DMS53 (cell line): ENCODE data around the gene AP3D1.
"Not testable (repeated sequence)": the region's sequence is repeated elsewhere in the genome, so short reads cannot be mapped to it uniquely, and the experiment has no call there.

Source experiments
- DNase-seq: peaks from one replicate; lab custom pipeline; 2025; lab: John Stamatoyannopoulos, UW

Gene AP3D1

GRCh38 chr19:2110822-2111221, 40.5 kb downstream of the AP3D1 start:
- no peak for DNase-seq

GRCh38 chr19:2109046-2109864, 42.1 kb downstream of the AP3D1 start:
- DNase-seq: no peak

DNA sequence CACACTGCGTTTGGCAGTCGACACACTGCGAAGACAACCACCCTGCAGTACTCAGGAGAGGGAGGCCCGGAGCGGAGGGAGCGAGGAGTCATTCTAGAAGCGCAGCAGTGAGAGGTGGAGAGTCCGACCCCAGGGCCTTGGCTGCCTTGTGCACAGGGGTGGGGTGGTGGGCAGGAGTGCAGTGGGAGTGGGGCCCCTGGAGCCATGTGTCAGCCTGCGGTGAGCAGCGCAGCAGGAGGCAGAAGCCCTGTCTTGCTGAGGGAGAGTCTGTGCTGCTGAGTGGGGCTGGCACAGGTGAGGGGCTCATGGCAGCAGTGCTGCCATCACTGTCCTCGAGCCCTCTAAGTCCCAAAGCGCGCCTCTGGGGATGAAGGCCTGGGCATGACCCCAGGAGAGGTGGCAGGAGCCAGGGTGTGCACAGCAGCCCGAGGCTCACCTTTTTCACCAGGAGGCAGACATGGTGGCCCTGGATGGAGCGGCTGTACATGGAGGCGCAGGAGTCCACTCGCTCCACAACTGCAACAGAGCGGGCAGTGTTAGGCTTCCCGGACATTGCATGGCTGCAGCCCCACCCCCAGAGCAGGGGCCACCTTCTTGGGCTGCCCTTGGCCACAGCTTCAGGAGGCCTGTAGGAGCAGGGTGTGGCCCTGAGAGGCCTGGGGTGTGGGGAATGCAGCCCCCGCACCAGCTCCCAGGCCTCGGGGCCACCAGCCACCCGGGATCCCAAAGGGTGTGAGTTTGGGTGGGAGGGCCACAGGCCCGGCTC, 42.9 kb downstream of the AP3D1 start:
- DNase-seq: no peak

DNA sequence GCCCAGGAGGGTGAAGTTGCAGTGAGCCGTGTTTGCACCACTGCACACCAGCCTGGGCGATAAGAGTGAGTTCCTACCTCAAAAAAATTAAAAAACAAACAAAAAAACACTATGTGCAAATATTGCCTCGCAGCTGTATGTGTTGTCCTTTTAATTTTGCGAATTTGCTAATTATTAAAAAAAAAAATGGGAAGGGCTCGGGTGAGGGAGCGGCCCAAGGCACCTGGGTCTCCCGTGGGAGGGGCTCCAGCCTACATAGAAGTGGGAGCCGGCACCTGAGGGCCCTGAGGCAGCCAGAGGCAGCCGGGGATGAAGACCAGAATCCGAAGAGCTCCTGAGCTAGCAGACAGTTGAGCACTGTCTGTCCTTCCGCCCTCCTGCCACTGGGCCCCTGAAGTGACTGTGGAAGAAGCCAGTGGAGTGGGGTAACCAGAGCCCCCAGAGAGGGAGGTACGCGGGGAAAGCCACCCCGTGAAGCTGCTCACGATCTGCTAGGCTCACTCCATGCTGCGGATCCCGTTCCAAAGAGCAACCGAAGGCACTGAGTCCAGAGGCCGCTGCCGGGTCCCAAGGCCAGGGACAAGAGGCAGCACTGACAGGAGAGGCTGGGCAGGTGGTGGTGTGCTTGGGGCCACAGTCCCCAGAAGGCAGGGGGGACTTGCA, 48.2 kb downstream of the AP3D1 start:
- no peak for DNase-seq

GRCh38 chr19:2101417-2102335, 49.7 kb downstream of the AP3D1 start:
- no peak for DNase-seq

- no peak for DNase-seq
Measured at GRCh38 chr19:2100719-2101061, 50.7 kb downstream of the AP3D1 start.

GRCh38 chr19:2099937-2100718, 51.2 kb downstream of the AP3D1 start:
- DNase-seq: no peak

GRCh38 chr19:2099054-2099501, 52.3 kb downstream of the AP3D1 start:
- DNase-seq: no peak

- no peak for DNase-seq
Measured at GRCh38 chr19:2097886-2098327, 53.5 kb downstream of the AP3D1 start.

GRCh38 chr19:2097203-2097885, 54.0 kb downstream of the AP3D1 start:
- peak; percentile 84 for DNase-seq

GRCh38 chr19:2096480-2097202, 54.7 kb downstream of the AP3D1 start, which contains the start of gene IZUMO4:
IZUMO4 (plus strand) TSS chr19:2096915; CDS start chr19:2096946, 31 bp downstream.
- DNase-seq: peak; percentile 98

- DNase-seq: peak; percentile 94
Measured at GRCh38 chr19:2096034-2096479, 55.3 kb downstream of the AP3D1 start, which contains the start of gene MOB3A. MOB3A (minus strand) TSS chr19:2096326; CDS start chr19:2078560, 17,766 bp downstream.

GRCh38 chr19:2091926-2092525, 59.3 kb downstream of the AP3D1 start:
- not testable (repeated sequence) for DNase-seq

GRCh38 chr19:2089727-2090053, 61.7 kb downstream of the AP3D1 start:
- DNase-seq: no peak

GRCh38 chr19:2089001-2089711, 62.2 kb downstream of the AP3D1 start:
- no peak for DNase-seq

- DNase-seq: no peak
Measured at GRCh38 chr19:2087621-2088100, 63.7 kb downstream of the AP3D1 start.

GRCh38 chr19:2086695-2087620, 64.4 kb downstream of the AP3D1 start:
- DNase-seq: peak; percentile 44
